Neuronal stem cell (in vitro differentiated cells): ENCODE results near the gene PTPRO.

Experiments used
- DNase-seq: peaks from one replicate; pipeline ENCODE4 v3.0.0-alpha.2; 2013; ENCODE audit warnings: low spot score
- H2AFZ ChIP-seq: one replicate; pipeline ENCODE4 v1.6.1; 2013; ENCODE audit warnings: mild to moderate bottlenecking, low read length, inconsistent platforms
- H2AK5ac ChIP-seq: 2 replicates; pipeline ENCODE4 v1.6.1; 2013; ENCODE audit warnings: low read depth, mild to moderate bottlenecking, inconsistent platforms, low read length, moderate library complexity, mixed read lengths
- H2BK120ac ChIP-seq: 2 replicates; pipeline ENCODE4 v1.6.1; 2013; ENCODE audit warnings: low read depth, mild to moderate bottlenecking, inconsistent platforms, low read length, moderate library complexity, mixed read lengths
- H2BK12ac ChIP-seq: one replicate; pipeline ENCODE4 v1.6.1; 2013; ENCODE audit warnings: low read length, inconsistent platforms
- H2BK15ac ChIP-seq: 2 replicates; pipeline ENCODE4 v1.6.1; 2013; ENCODE audit warnings: mild to moderate bottlenecking, low read length, inconsistent platforms, mixed read lengths
- H2BK5ac ChIP-seq: one replicate; pipeline ENCODE4 v1.6.1; 2013; ENCODE audit warnings: inconsistent platforms, mild to moderate bottlenecking, low read length, moderate library complexity
- H3K14ac ChIP-seq: one replicate; pipeline ENCODE4 v1.6.1; 2013; ENCODE audit warnings: low read length, inconsistent platforms
- H3K18ac ChIP-seq: 2 replicates; pipeline ENCODE4 v1.6.1; 2013; ENCODE audit warnings: low read length, inconsistent platforms
- H3K23ac ChIP-seq: 2 replicates; pipeline ENCODE4 v1.6.1; 2013; ENCODE audit warnings: low read depth, mild to moderate bottlenecking, mixed read lengths, low read length, inconsistent platforms; ENCODE audit not compliant: poor library complexity
- H3K27ac ChIP-seq: replicated peaks from 3 replicates; pipeline ENCODE4 v1.5.1; 2013; ENCODE audit warnings: low read length, inconsistent platforms
- H3K27me3 ChIP-seq, 3 experiments: 2 replicates each; pipeline ENCODE4 v1.6.1; 2013; ENCODE audit warnings: low read length in 3 of 3, mild to moderate bottlenecking in 2 of 3, inconsistent platforms in 1 of 3, low read depth in 1 of 3, mixed read lengths in 1 of 3, moderate library complexity in 1 of 3; ENCODE audit not compliant: control insufficient read depth in 3 of 3, insufficient read depth in 3 of 3
- H3K36me3 ChIP-seq, 2 donors: replicated peaks in 1 of 2; 2 replicates each; pipeline ENCODE4 v1.6.1; 2013; ENCODE audit warnings: low read length in 2 of 2; ENCODE audit not compliant: control insufficient read depth in 2 of 2, insufficient read depth in 2 of 2
- H3K4ac ChIP-seq: 2 replicates; pipeline ENCODE4 v1.6.1; 2013; ENCODE audit warnings: inconsistent platforms, mild to moderate bottlenecking, low read length, moderate library complexity
- H3K4me1 ChIP-seq, 2 donors: 1 replicate in 1 of 2; 2 replicates in 1 of 2; pipeline ENCODE4 v1.6.1; 2013; ENCODE audit warnings: low read length in 2 of 2, low read depth in 1 of 2; ENCODE audit not compliant: control insufficient read depth in 2 of 2, insufficient read depth in 1 of 2
- H3K4me2 ChIP-seq: one replicate; pipeline ENCODE4 v1.6.1; 2013; ENCODE audit warnings: mild to moderate bottlenecking, low read length, inconsistent platforms; ENCODE audit not compliant: insufficient read depth, poor library complexity, severe bottlenecking
- H3K4me3 ChIP-seq, 2 donors: 2 replicates each; pipeline ENCODE4 v1.5.1; 2013; ENCODE audit warnings: low read length in 2 of 2, mild to moderate bottlenecking in 2 of 2, inconsistent platforms in 1 of 2, moderate library complexity in 1 of 2
- H3K79me1 ChIP-seq: one replicate; pipeline ENCODE4 v1.6.1; 2013; ENCODE audit warnings: low read depth, mild to moderate bottlenecking, inconsistent platforms, low read length, moderate library complexity
- H3K9ac ChIP-seq: one replicate; pipeline ENCODE4 v1.6.1; 2013; ENCODE audit warnings: mild to moderate bottlenecking, low read depth, low read length, inconsistent platforms; ENCODE audit not compliant: poor library complexity
- H3K9me3 ChIP-seq, 2 donors: replicated peaks in 1 of 2; 2 replicates each; pipeline versions ENCODE3 to v1.6.1; 2013; ENCODE audit warnings: low read length in 2 of 2, mild to moderate bottlenecking in 2 of 2, inconsistent platforms in 1 of 2, low read depth in 1 of 2, mixed read lengths in 1 of 2, moderate library complexity in 1 of 2; ENCODE audit not compliant: control insufficient read depth in 2 of 2, insufficient read depth in 1 of 2
- H4K8ac ChIP-seq: one replicate; pipeline ENCODE4 v1.6.1; 2013; ENCODE audit warnings: low read depth, mild to moderate bottlenecking, inconsistent platforms, low read length, moderate library complexity
- H4K91ac ChIP-seq: one replicate; pipeline ENCODE4 v1.6.1; 2013; ENCODE audit warnings: low read length, low read depth, mild to moderate bottlenecking, inconsistent platforms; ENCODE audit not compliant: poor library complexity
- WGBS, 2 donors: extraction: QIAGEN DNeasy Blood & Tissue Kit; methylation state at CpG; one replicate each; pipeline ENCODE4 v1.1.7; 2013; ENCODE audit warnings: missing lambda C conversion rate in 2 of 2, mixed read lengths in 1 of 2; ENCODE audit not compliant: insufficient read length in 2 of 2, insufficient replicate concordance in 1 of 2; ENCODE audit errors: extremely low coverage in 2 of 2; 5-methylcytosine and 5-hydroxymethylcytosine counted together

PTPRO gene

GRCh38 chr12:15550793-15551192, 228.5 kb downstream of the PTPRO start:
- Histone ChIP-seq H3K27me3 (peaks cover 0 to 6% (median 0%) of the 10 kb centered on the region in 3 experiments), H4K91ac (no peak overlapping the region), H3K9ac (no peak overlapping the region), H3K4me2 (no peak overlapping the region), H3K36me3 (no peaks in the 10 kb centered on the region), H2BK15ac (no peak overlapping the region), H3K4me3 (no peak overlapping the region), H3K27ac (no peak overlapping the region), H2BK12ac (no peak overlapping the region), H2AK5ac (no peak overlapping the region), H3K23ac (no peak overlapping the region), H3K9me3 (no peaks in the 10 kb centered on the region), H2BK120ac (no peak overlapping the region), H3K4me1 (no peaks in the 10 kb centered on the region), H3K14ac (no peak overlapping the region), H3K79me1 (no peaks in the 10 kb centered on the region), H4K8ac (no peak overlapping the region), H3K18ac (no peak overlapping the region), H2BK5ac (no peak overlapping the region), H2AFZ (no peak overlapping the region), H3K4ac (no peak overlapping the region)
- DNase-seq = no peak
- no CpG with 5 or more reads among the region's 4 CpGs for WGBS, 2 donors

- no peak overlapping the region for H3K4me2 ChIP-seq
- no peak overlapping the region for H3K14ac ChIP-seq
- H3K23ac ChIP-seq = no peak overlapping the region
- no peaks in the 10 kb centered on the region for H3K9me3 ChIP-seq
- no peak overlapping the region for H3K18ac ChIP-seq
- peaks cover 0 to 6% (median 0%) of the 10 kb centered on the region in 3 experiments for H3K27me3 ChIP-seq
- no peak overlapping the region for H2AK5ac ChIP-seq
- no peak overlapping the region for H2BK12ac ChIP-seq
- no peak overlapping the region for H2AFZ ChIP-seq
- no peak overlapping the region for H4K8ac ChIP-seq
- no peaks in the 10 kb centered on the region for H3K4me1 ChIP-seq
- H4K91ac ChIP-seq = no peak overlapping the region
- no peak for DNase-seq
- H3K27ac ChIP-seq = no peak overlapping the region
- H3K9ac ChIP-seq = no peak overlapping the region
- no peaks in the 10 kb centered on the region for H3K79me1 ChIP-seq
- H3K4me3 ChIP-seq = no peak overlapping the region
- no peak overlapping the region for H2BK120ac ChIP-seq
- no peak overlapping the region for H2BK5ac ChIP-seq
- no peak overlapping the region for H3K4ac ChIP-seq
- no peak overlapping the region for H2BK15ac ChIP-seq
- WGBS, 2 donors = no CpG with 5 or more reads among the region's 2 CpGs
- H3K36me3 ChIP-seq = no peaks in the 10 kb centered on the region
These were observed 233.1 kb downstream of the PTPRO start for GRCh38 chr12:15555446-15555845.

- no peak overlapping the region for H2BK12ac ChIP-seq
- H3K36me3 ChIP-seq = no peaks in the 10 kb centered on the region
- no peak overlapping the region for H3K18ac ChIP-seq
- no peak overlapping the region for H2AFZ ChIP-seq
- no peak for DNase-seq
- no peak overlapping the region for H3K23ac ChIP-seq
- no CpG with 5 or more reads among the region's 5 CpGs for WGBS, 2 donors
- H2BK15ac ChIP-seq = no peak overlapping the region
- no peak overlapping the region for H3K4me2 ChIP-seq
- H2AK5ac ChIP-seq = no peak overlapping the region
- H3K9me3 ChIP-seq = no peaks in the 10 kb centered on the region
- H3K9ac ChIP-seq = no peak overlapping the region
- H3K4me1 ChIP-seq = no peaks in the 10 kb centered on the region
- H3K79me1 ChIP-seq = no peaks in the 10 kb centered on the region
- H4K91ac ChIP-seq = no peak overlapping the region
- H3K4ac ChIP-seq = no peak overlapping the region
- H2BK120ac ChIP-seq = no peak overlapping the region
- no peaks in the 10 kb centered on the region for H3K27me3 ChIP-seq
- H3K4me3 ChIP-seq = no peak overlapping the region
- no peak overlapping the region for H3K14ac ChIP-seq
- no peak overlapping the region for H4K8ac ChIP-seq
- H3K27ac ChIP-seq = no peak overlapping the region
- no peak overlapping the region for H2BK5ac ChIP-seq
These were observed 234.2 kb downstream of the PTPRO start for GRCh38 chr12:15556411-15557102.

- no peaks in the 10 kb centered on the region for H3K4me1 ChIP-seq
- H3K27me3 ChIP-seq = no peaks in the 10 kb centered on the region
- H4K8ac ChIP-seq = no peak overlapping the region
- no peaks in the 10 kb centered on the region for H3K9me3 ChIP-seq
- H3K4me2 ChIP-seq = no peak overlapping the region
- no peak overlapping the region for H3K23ac ChIP-seq
- no peaks in the 10 kb centered on the region for H3K79me1 ChIP-seq
- H3K36me3 ChIP-seq = no peaks in the 10 kb centered on the region
- no peak overlapping the region for H2AFZ ChIP-seq
- no peak overlapping the region for H4K91ac ChIP-seq
- WGBS, 2 donors = no CpG with 5 or more reads among the region's 2 CpGs
- H3K4me3 ChIP-seq = no peak overlapping the region
- H2BK120ac ChIP-seq = no peak overlapping the region
- no peak overlapping the region for H2BK5ac ChIP-seq
- H3K14ac ChIP-seq = no peak overlapping the region
- no peak overlapping the region for H3K9ac ChIP-seq
- no peak for DNase-seq
- H2BK12ac ChIP-seq = no peak overlapping the region
- no peak overlapping the region for H3K4ac ChIP-seq
- H3K27ac ChIP-seq = no peak overlapping the region
- no peak overlapping the region for H2BK15ac ChIP-seq
- no peak overlapping the region for H2AK5ac ChIP-seq
- H3K18ac ChIP-seq = no peak overlapping the region
These were observed 236.7 kb downstream of the PTPRO start for GRCh38 chr12:15558915-15559528.
